ENCODE measurements around the gene RALGAPA2.

The RALGAPA2 gene

DNA sequence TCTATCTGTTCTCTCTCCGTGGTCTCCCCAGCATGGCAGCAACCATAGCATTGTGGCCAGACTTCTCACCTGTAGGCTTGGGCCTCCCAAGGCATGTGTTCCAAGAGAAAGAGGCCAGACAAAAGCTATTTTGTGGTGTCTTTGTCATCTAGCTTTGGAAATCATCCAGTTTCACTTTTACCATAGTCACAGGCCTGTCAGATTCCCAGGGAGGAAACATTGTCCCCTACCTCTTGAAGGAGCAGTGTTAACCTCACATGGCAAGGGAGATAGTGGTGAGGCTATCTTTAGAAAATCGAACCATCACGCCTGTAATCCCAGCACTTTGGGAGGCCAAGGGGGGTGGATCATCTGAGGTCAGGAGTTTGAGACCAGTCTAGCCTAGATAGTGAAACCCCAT is 42.3 kb upstream of the RALGAPA2 start:
- H3K4me3 ChIP-seq (ENCODE audit: low read depth, low read length), result no peak overlapping the region
- TF ChIP-seq POLR2A (IDR thresholded peaks at IDR 0.05; ENCODE audit: extremely low read depth, insufficient read length) (no peak), MYC (IDR thresholded peaks at IDR 0.05; ENCODE audit: low read depth, low read length) (no peak)
- TF ChIP-seq, protein P1, sequence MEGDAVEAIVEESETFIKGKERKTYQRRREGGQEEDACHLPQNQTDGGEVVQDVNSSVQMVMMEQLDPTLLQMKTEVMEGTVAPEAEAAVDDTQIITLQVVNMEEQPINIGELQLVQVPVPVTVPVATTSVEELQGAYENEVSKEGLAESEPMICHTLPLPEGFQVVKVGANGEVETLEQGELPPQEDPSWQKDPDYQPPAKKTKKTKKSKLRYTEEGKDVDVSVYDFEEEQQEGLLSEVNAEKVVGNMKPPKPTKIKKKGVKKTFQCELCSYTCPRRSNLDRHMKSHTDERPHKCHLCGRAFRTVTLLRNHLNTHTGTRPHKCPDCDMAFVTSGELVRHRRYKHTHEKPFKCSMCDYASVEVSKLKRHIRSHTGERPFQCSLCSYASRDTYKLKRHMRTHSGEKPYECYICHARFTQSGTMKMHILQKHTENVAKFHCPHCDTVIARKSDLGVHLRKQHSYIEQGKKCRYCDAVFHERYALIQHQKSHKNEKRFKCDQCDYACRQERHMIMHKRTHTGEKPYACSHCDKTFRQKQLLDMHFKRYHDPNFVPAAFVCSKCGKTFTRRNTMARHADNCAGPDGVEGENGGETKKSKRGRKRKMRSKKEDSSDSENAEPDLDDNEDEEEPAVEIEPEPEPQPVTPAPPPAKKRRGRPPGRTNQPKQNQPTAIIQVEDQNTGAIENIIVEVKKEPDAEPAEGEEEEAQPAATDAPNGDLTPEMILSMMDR (IDR thresholded peaks at IDR 0.05; ENCODE audit: low read depth, low read length), result no peak
- TF ChIP-seq, protein P2, sequence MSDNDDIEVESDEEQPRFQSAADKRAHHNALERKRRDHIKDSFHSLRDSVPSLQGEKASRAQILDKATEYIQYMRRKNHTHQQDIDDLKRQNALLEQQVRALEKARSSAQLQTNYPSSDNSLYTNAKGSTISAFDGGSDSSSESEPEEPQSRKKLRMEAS (IDR thresholded peaks at IDR 0.05; ENCODE audit: low read depth, low read length), result no peak
- no peak for DNase-seq (ENCODE audit: low read depth)

DNA sequence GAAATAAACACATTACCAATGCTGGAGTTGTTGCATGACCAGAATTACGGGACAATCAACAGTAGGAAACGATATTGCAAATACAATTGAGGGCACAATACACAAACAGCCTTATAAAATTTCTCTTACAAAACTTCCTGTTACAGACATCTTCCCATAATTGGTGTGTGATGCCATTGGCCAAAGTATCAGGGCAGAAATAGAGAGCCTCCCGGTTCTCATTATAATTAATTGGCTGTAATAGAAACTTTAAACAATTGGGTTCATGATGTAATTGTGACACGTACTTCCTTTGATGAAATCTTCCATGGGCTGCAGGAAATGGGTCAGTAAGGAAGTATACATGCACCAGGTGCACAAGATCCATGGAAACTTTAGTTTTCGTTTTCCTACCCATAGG is 40.3 kb upstream of the RALGAPA2 start:
- H3K4me3 ChIP-seq (ENCODE audit: low read depth, low read length), result no peak overlapping the region
- TF ChIP-seq MYC (IDR thresholded peaks at IDR 0.05; ENCODE audit: low read depth, low read length) (no peak), POLR2A (IDR thresholded peaks at IDR 0.05; ENCODE audit: extremely low read depth, insufficient read length) (no peak)
- TF ChIP-seq, protein P1 (IDR thresholded peaks at IDR 0.05; ENCODE audit: low read depth, low read length), result no peak
- TF ChIP-seq, protein P2 (IDR thresholded peaks at IDR 0.05; ENCODE audit: low read depth, low read length), result no peak
- peak; percentile 76 for DNase-seq (ENCODE audit: low read depth)

DNA sequence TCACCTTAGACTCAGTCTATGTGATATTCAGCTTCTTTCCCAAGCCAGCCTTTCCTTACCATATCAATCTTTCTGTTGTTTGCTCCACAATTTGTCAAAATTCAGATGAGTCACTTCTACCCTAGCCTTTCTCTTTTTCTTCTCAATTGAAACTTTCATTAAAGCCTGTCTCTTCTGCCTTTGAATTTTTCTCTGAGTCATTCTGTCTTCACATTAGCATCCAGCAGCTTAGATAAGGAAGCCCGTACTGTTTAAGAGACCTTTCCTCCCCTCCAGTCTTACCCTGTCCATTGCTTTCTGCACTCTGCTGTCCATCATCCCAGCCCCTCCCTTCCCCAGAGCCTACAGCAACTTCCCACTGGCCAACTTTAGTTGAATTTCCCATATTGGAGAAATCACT is 34.9 kb upstream of the RALGAPA2 start:
- TF ChIP-seq, protein P2 (IDR thresholded peaks at IDR 0.05; ENCODE audit: low read depth, low read length), result no peak
- TF ChIP-seq POLR2A (IDR thresholded peaks at IDR 0.05; ENCODE audit: extremely low read depth, insufficient read length) (no peak), MYC (IDR thresholded peaks at IDR 0.05; ENCODE audit: low read depth, low read length) (no peak)
- TF ChIP-seq, protein P1 (IDR thresholded peaks at IDR 0.05; ENCODE audit: low read depth, low read length), result no peak
- DNase-seq (ENCODE audit: low read depth), result no peak

DNA sequence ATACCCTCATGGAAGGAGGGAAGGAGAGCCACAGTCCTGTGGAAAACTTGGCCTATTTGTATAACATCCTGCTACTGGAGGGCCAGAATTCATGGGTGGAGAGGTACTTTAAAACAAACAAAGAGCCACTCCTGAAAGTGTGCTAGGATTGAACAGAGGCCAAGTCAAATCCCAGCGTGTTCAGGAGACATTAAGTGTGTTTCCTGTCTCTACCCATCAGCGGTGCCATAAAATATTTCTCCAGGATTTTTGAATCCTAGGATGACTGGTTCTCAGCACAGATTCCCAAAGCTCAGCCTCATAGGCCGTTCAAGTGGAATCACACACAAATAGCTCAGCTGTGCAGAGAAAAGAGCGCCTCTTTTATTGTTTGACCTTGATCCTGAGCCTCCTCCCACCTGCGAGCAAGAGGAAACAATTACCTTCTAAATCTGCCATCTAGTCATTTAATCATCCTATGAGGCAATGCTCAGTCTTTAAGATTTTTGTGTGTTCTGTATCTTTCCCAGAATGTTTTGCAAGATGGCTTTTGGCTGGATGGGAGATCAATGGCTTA is 31.8 kb upstream of the RALGAPA2 start:
- H3K4me3 ChIP-seq (ENCODE audit: low read depth, low read length), result peak overlapping the region; percentile 59
- TF ChIP-seq, protein P1 (IDR thresholded peaks at IDR 0.05; ENCODE audit: low read depth, low read length), result no peak
- TF ChIP-seq MYC (IDR thresholded peaks at IDR 0.05; ENCODE audit: low read depth, low read length), result no peak
- TF ChIP-seq POLR2A (IDR thresholded peaks at IDR 0.05; ENCODE audit: extremely low read depth, insufficient read length), result no peak
- TF ChIP-seq, protein P2 (IDR thresholded peaks at IDR 0.05; ENCODE audit: low read depth, low read length), result no peak
- DNase-seq (ENCODE audit: low read depth), result peak; percentile 44

More for the DNA sequence above, 34.9 kb upstream of the RALGAPA2 start:
- no peak overlapping the region for H3K4me3 ChIP-seq (ENCODE audit: low read depth, low read length)

DNA sequence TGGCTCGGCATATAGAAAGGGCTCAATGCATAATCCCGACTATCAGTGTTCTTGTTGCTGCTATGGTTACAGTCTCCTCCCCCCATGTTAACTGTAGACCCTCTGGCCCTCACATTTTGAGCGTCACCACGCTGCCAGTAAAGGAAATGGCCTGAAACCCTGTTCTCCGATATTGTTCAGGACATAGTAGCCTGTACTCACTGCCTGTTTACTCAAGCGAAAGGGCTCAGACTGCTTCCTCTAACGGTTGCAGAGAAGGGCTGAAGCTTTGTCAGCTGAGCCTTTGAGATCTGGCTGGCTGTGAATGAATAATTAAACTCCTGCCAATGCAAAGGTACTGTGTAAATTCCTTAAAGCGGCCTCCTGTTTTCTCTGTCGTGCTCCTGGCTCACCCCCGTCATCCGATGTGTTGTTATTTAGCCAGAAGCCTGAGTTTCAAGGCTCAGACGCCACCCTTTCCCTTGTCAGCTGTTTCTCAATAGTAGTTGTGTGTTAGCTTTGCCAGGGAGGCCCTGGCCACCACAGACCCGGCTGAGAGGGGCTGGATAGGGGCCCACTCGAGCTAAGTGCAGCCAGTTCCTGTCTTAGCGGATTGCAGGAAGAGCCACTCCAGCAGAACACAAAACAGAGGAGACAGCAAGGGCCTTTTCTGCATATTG is 31.2 kb upstream of the RALGAPA2 start:
- H3K4me3 ChIP-seq (ENCODE audit: low read depth, low read length), result peak overlapping the region; percentile 59
- DNase-seq (ENCODE audit: low read depth), result peak; percentile 93
- TF ChIP-seq, protein P2 (IDR thresholded peaks at IDR 0.05; ENCODE audit: low read depth, low read length), result peak; percentile 68
- TF ChIP-seq MYC (IDR thresholded peaks at IDR 0.05; ENCODE audit: low read depth, low read length), result peak; percentile 68
- peak; percentile 71 for TF ChIP-seq POLR2A (IDR thresholded peaks at IDR 0.05; ENCODE audit: extremely low read depth, insufficient read length)
- TF ChIP-seq, protein P1 (IDR thresholded peaks at IDR 0.05; ENCODE audit: low read depth, low read length), result no peak
